K562 (cell line): Measurements from ENCODE around the gene NCBP2. TPM values are rescaled to one million over a fixed set of nuclear protein-coding genes. Genes with fewer than 3 reads are reported as not detected.

Experiments used
- AFF4 ChIP-seq: sonication (generic); formaldehyde crosslinking; IDR thresholded peaks from 2 replicates; pipeline ENCODE4 v1.8.0; 2023; ENCODE audit warnings: mild to moderate bottlenecking, missing genetic modification reagents
- ARID2 ChIP-seq: fragments of 450-650 bp; IDR thresholded peaks from 2 replicates; pipeline ENCODE4 v1.6.1; 2017; ENCODE audit warnings: antibody characterized with exemption, mild to moderate bottlenecking
- E2F6 ChIP-seq, 2 experiments: IDR thresholded peaks; 2 replicates each; pipeline ENCODE4 v1.6.1; 2011; ENCODE audit warnings: borderline replicate concordance in 1 of 2, control low read depth in 1 of 2, low read depth in 1 of 2, low read length in 1 of 2, mild to moderate bottlenecking in 1 of 2, mixed read lengths in 1 of 2, moderate library complexity in 1 of 2; ENCODE audit not compliant: insufficient read depth in 1 of 2, insufficient read length in 1 of 2, poor library complexity in 1 of 2, severe bottlenecking in 1 of 2; ENCODE audit errors: extremely low read depth in 1 of 2
- GABPB1 ChIP-seq: sonication (generic); formaldehyde crosslinking; IDR thresholded peaks from 2 replicates; pipeline ENCODE4 v1.8.0; 2022; ENCODE audit warnings: mild to moderate bottlenecking, missing genetic modification reagents
- HMGN3 ChIP-seq: IDR thresholded peaks from 2 replicates; pipeline ENCODE4 v1.6.1; 2011; ENCODE audit warnings: borderline replicate concordance, low read depth, mild to moderate bottlenecking, mixed read lengths, low read length; ENCODE audit not compliant: insufficient read length; ENCODE audit errors: extremely low read depth
- LARP7 ChIP-seq: fragments of 450-650 bp; IDR thresholded peaks from 2 replicates; pipeline ENCODE4 v1.6.1; 2016
- MECOM ChIP-seq: fragments of 250-450 bp; sonication (Bioruptor Pico); IDR thresholded peaks from 2 replicates; pipeline ENCODE4 v1.8.0; 2022; ENCODE audit warnings: inconsistent platforms
- RAD21 ChIP-seq, 2 experiments: fragments of 250-450 bp in 1 of 2; fragments of 450-650 bp in 1 of 2; sonication (Bioruptor Pico) in 1 of 2; formaldehyde crosslinking in 1 of 2; IDR thresholded peaks in 1 of 2; conservative IDR thresholded peaks in 1 of 2; 2 replicates each; pipeline versions ENCODE4 v1.4.0 to v1.8.0; 2020 to 2022; ENCODE audit warnings: mild to moderate bottlenecking in 2 of 2, moderate library complexity in 1 of 2
- SMARCA4 ChIP-seq: fragments of 450-650 bp; IDR thresholded peaks from 2 replicates; pipeline ENCODE4 v1.6.1; 2016
- SMARCE1 ChIP-seq: fragments of 450-650 bp; IDR thresholded peaks from 2 replicates; pipeline ENCODE4 v1.7.1; 2016; ENCODE audit warnings: mild to moderate bottlenecking
- SREBF1 ChIP-seq: fragments of 150-350 bp; IDR thresholded peaks from 2 replicates; pipeline ENCODE4 v1.6.1; 2014; ENCODE audit warnings: antibody characterized with exemption, low read depth, low read length, borderline replicate concordance
- TFAP4 ChIP-seq: sonication (generic); formaldehyde crosslinking; IDR thresholded peaks from 2 replicates; pipeline ENCODE4 v1.8.0; 2022; ENCODE audit warnings: missing genetic modification reagents, mild to moderate bottlenecking, moderate library complexity, borderline replicate concordance
- ZBTB17 ChIP-seq: fragments of 450-650 bp; formaldehyde crosslinking; IDR thresholded peaks from 2 replicates; pipeline ENCODE4 v1.4.0; 2020; ENCODE audit warnings: mild to moderate bottlenecking
- ZFX ChIP-seq: sonication (generic); formaldehyde crosslinking; IDR thresholded peaks from 2 replicates; pipeline ENCODE4 v1.8.0; 2022; ENCODE audit warnings: mild to moderate bottlenecking, missing genetic modification reagents, moderate library complexity
- ZNF253 ChIP-seq: fragments of 250-450 bp; sonication (Bioruptor Pico); conservative IDR thresholded peaks from 2 replicates; pipeline ENCODE4 v1.6.1; 2021; ENCODE audit warnings: mild to moderate bottlenecking
- ZNF263 ChIP-seq: sonication (generic); formaldehyde crosslinking; IDR thresholded peaks from 2 replicates; pipeline ENCODE4 v1.8.0; 2022; ENCODE audit warnings: mild to moderate bottlenecking, missing genetic modification reagents, borderline replicate concordance
- ZNF431 ChIP-seq: sonication (generic); formaldehyde crosslinking; IDR thresholded peaks from 2 replicates; pipeline ENCODE4 v1.8.0; 2022; ENCODE audit warnings: mild to moderate bottlenecking, missing genetic modification reagents
- ZNF512 ChIP-seq: IDR thresholded peaks from 2 replicates; pipeline ENCODE4 v1.6.1; 2016; ENCODE audit warnings: missing genetic modification characterization, missing compliant biosample characterization
- ZNF707 ChIP-seq: fragments of 250-450 bp; sonication (Bioruptor Pico); conservative IDR thresholded peaks from 2 replicates; pipeline ENCODE4 v1.8.0; 2022; ENCODE audit warnings: inconsistent platforms, mild to moderate bottlenecking, moderate library complexity
- polyA plus RNA-seq, 8 experiments: library from polyadenylated mRNA; depleted of rRNA in 4 of 8; stranded (reverse) in 5 of 8; unstranded in 3 of 8; fragments of >200 nt; fragmentation: Nextera tagmentation in 2 of 8; fragmentation: Illumina TruSeq in 1 of 8; extraction: Ambion mirVana in 2 of 8; extraction: Trizol in 1 of 8; gene quantifications; 2 replicates each; pipeline versions ENCODE4 v1.2.1 to v1.2.3, GENCODE V29; 2011 to 2014; ENCODE audit warnings: inconsistent platforms in 1 of 8, missing spikeins in 1 of 8
- total RNA-seq, 7 experiments: library from RNA; depleted of rRNA in 6 of 7; stranded (reverse); fragments of >200 nt in 6 of 7; fragmentation: Illumina TruSeq in 2 of 7; extraction: Trizol in 2 of 7; gene quantifications; 2 replicates each; pipeline versions ENCODE4 v1.2.1 to v1.2.3, GENCODE V29; 2011 to 2021; ENCODE audit warnings: low replicate concordance in 1 of 7

The NCBP2 gene
- total and polyA plus RNA-seq, 9 of the 15 experiments (the other 6 are each of a cell fraction or from before 2014, with no cell fraction given) = 56.4 to 102 (median 82.3) TPM

- peak in 1 of 2 experiments; percentile 50 for TF ChIP-seq E2F6 (IDR thresholded peaks at IDR 0.05; ENCODE audit: borderline replicate concordance in 1 of 2, extremely low read depth in 1 of 2, insufficient read depth in 1 of 2, insufficient read length in 1 of 2, low read depth in 1 of 2, low read length in 1 of 2, poor library complexity in 1 of 2, severe bottlenecking in 1 of 2)
- TF ChIP-seq TFAP4 (CRISPR knock-in tag) = 0 out of 2 replicates have a peak, but pooled peaks have one; percentile 6
- peak; percentile 45 for TF ChIP-seq HMGN3
- 0 out of 2 replicates have a peak, but pooled peaks have one; percentile 30 for TF ChIP-seq SMARCA4
- peak; percentile 73; the same call in 1 of the 2 replicates for TF ChIP-seq ZBTB17
- TF ChIP-seq GABPB1 = peak; percentile 45; the same call in 1 of the 2 replicates
- peak; percentile 16; the same call in 1 of the 2 replicates for TF ChIP-seq ZNF263
- TF ChIP-seq ZNF253 (CRISPR knock-in tag) = no peak
- peak; percentile 63 for TF ChIP-seq ZFX (CRISPR knock-in tag)
- no peak for TF ChIP-seq LARP7
- TF ChIP-seq ARID2 = 0 out of 2 replicates have a peak, but pooled peaks have one; percentile 13
- TF ChIP-seq SMARCE1 = 0 out of 2 replicates have a peak, but pooled peaks have one; percentile 13
- peak in 1 of 2 experiments; percentile 69; a peak in 2 of 4 replicates for TF ChIP-seq RAD21 (CRISPR knock-in tag; conservative IDR thresholded peaks at IDR 0.05 in 1 of 2, IDR thresholded peaks at IDR 0.05 in 1 of 2)
- no peak for TF ChIP-seq SREBF1
- TF ChIP-seq ZNF512 (tag) = peak; percentile 43; the same call in 1 of the 2 replicates
- TF ChIP-seq AFF4 (CRISPR knock-in tag) = no peak
- no peak for TF ChIP-seq ZNF707 (CRISPR knock-in tag)
- TF ChIP-seq ZNF431 (CRISPR knock-in tag) = 0 out of 2 replicates have a peak, but pooled peaks have one; percentile 18
- TF ChIP-seq MECOM (CRISPR knock-in tag) = no peak
These were observed 6.3 kb upstream of the NCBP2 start (continued) for GRCh38 chr3:196948442-196949284.
